Activated CD8-positive, alpha-beta T cell treated with anti-CD3 and anti-CD28 coated beads, Interleukin-2, amount 10 ng/mL, durations not matched to agents 7 days and 5 days (primary cell): Measurements from ENCODE around the gene FAM234B. TPM values are rescaled to one million over a fixed set of nuclear protein-coding genes. Genes with fewer than 3 reads are reported as not detected.
"Not testable (repeated sequence)": the region's sequence is repeated elsewhere in the genome, so short reads cannot be mapped to it uniquely, and the experiment has no call there.

Source experiments
- ATAC-seq: fragments of 150-1000 bp; cut with Tn5 transposase; one replicate; pipeline ENCODE4 v1.10.0; 2021; ENCODE audit warnings: moderate library complexity
- CTCF ChIA-PET: fragments of 350-600 bp; sonication (Branson Sonifier 250); formaldehyde crosslinking; loops from one replicate; lab custom pipeline; 2021; ENCODE audit warnings: antibody characterized with exemption; lab: Charles Lee
- POLR2A ChIA-PET: fragments of 350-600 bp; sonication (Branson Sonifier 250); formaldehyde crosslinking; loops from one replicate; lab custom pipeline; 2021; ENCODE audit warnings: antibody characterized with exemption; lab: Charles Lee
- DNase-seq: peaks from one replicate; pipeline ENCODE4 v3.0.0-alpha.2; 2020
- H3K27ac Mint-ChIP-seq: one replicate; pipeline ENCODE4 v1.8.0; 2021; ENCODE audit warnings: mild to moderate bottlenecking, mixed read lengths
- H3K27me3 Mint-ChIP-seq: one replicate; pipeline ENCODE4 v1.8.0; 2021; ENCODE audit warnings: low read depth, mixed read lengths
- H3K36me3 Mint-ChIP-seq: one replicate; pipeline ENCODE4 v1.8.0; 2021; ENCODE audit warnings: low read depth, mixed read lengths
- H3K4me1 Mint-ChIP-seq: one replicate; pipeline ENCODE4 v1.8.0; 2021; ENCODE audit warnings: low read depth, mixed read lengths
- H3K4me3 Mint-ChIP-seq: one replicate; pipeline ENCODE4 v1.8.0; 2021; ENCODE audit warnings: mild to moderate bottlenecking, mixed read lengths
- H3K9me3 Mint-ChIP-seq: one replicate; pipeline ENCODE4 v1.8.0; 2022; ENCODE audit warnings: mixed read lengths; ENCODE audit not compliant: insufficient read depth
- total RNA-seq, 2 experiments: library from RNA; stranded (reverse); gene quantifications; one replicate each; pipeline ENCODE4 v1.2.3, GENCODE V29; 2021

FAM234B gene
- total RNA-seq, 2 experiments from 2014 or later: 4.2 to 4.3 TPM

GRCh38 chr12:13041224-13041623, 3.0 kb upstream of the FAM234B start:
- ATAC-seq (no peak), DNase-seq (no peak)
- no peaks in the 10 kb centered on the region for H3K36me3 Mint-ChIP-seq
- H3K27ac Mint-ChIP-seq: no peak overlapping the region
- CTCF ChIA-PET: no interaction called here
- POLR2A ChIA-PET: no interaction called here
- H3K4me1 Mint-ChIP-seq: peaks cover 13% of the 10 kb centered on the region
- no peaks in the 10 kb centered on the region for H3K9me3 Mint-ChIP-seq
- peaks cover 20% of the 10 kb centered on the region for H3K27me3 Mint-ChIP-seq
- H3K4me3 Mint-ChIP-seq: no peak overlapping the region

GRCh38 chr12:13042666-13043230, 1.4 kb upstream of the FAM234B start:
- no peak overlapping the region for H3K27ac Mint-ChIP-seq
- CTCF ChIA-PET: interaction anchor here (1.2 to 3.8 kb wide), 3 partner anchors 46 to 170 kb away, joined by 3 to 36 read pairs (median 4); no protein-coding TSS in a partner anchor
- peaks cover 13% of the 10 kb centered on the region for H3K4me1 Mint-ChIP-seq
- ATAC-seq (no peak), DNase-seq (no peak)
- H3K36me3 Mint-ChIP-seq: no peaks in the 10 kb centered on the region
- POLR2A ChIA-PET: no interaction called here
- peaks cover 20% of the 10 kb centered on the region for H3K27me3 Mint-ChIP-seq
- H3K4me3 Mint-ChIP-seq: no peak overlapping the region
- no peaks in the 10 kb centered on the region for H3K9me3 Mint-ChIP-seq

- Mint-ChIP-seq H3K27ac (no peak overlapping the region), H3K4me1 (peaks cover 13% of the 10 kb centered on the region), H3K27me3 (peaks cover 20% of the 10 kb centered on the region), H3K36me3 (no peaks in the 10 kb centered on the region), H3K9me3 (no peaks in the 10 kb centered on the region), H3K4me3 (peak overlapping the region; percentile 78)
- DNase-seq (no peak), ATAC-seq (no peak)
- ChIA-PET CTCF (interaction anchor here (1.3 to 3.8 kb wide), 3 partner anchors 129 to 168 kb away, joined by 5 to 36 read pairs (median 8); partner anchors contain the start of gene EMP1), POLR2A (interaction anchor here (1.7 kb wide), 1 partner anchor 58 kb away, joined by 6 read pairs; no protein-coding TSS in a partner anchor)
These were observed 722 bp downstream of the FAM234B start for GRCh38 chr12:13044906-13045299.

- Mint-ChIP-seq H3K36me3 (no peaks in the 10 kb centered on the region), H3K27ac (no peak overlapping the region), H3K27me3 (peaks cover 18% of the 10 kb centered on the region), H3K9me3 (no peaks in the 10 kb centered on the region), H3K4me3 (peak overlapping the region; percentile 78), H3K4me1 (peaks cover 13% of the 10 kb centered on the region)
- ChIA-PET POLR2A (interaction anchor here (1.7 kb wide), 1 partner anchor 57 kb away, joined by 6 read pairs; no protein-coding TSS in a partner anchor), CTCF (interaction anchor here (0.8 to 3.8 kb wide), 3 partner anchors 150 to 210 kb away, joined by 3 to 36 read pairs (median 5); partner anchors contain the start of gene EMP1)
- no peak for DNase-seq
- no peak for ATAC-seq
These were observed 1.6 kb downstream of the FAM234B start for GRCh38 chr12:13045816-13046215.

- ChIA-PET CTCF (interaction anchor here (1.0 to 1.4 kb wide), 2 partner anchors 131 to 209 kb away, joined by 3 to 4 read pairs; no protein-coding TSS in a partner anchor), POLR2A (no interaction called here)
- ATAC-seq (no peak), DNase-seq (no peak)
- Mint-ChIP-seq H3K4me3 (no peak overlapping the region), H3K27me3 (peaks cover 11% of the 10 kb centered on the region), H3K27ac (no peak overlapping the region), H3K36me3 (no peaks in the 10 kb centered on the region), H3K9me3 (no peaks in the 10 kb centered on the region), H3K4me1 (peaks cover 13% of the 10 kb centered on the region)
These were observed 2.8 kb downstream of the FAM234B start for GRCh38 chr12:13046964-13047363.

- DNase-seq (no peak), ATAC-seq (no peak)
- no peaks in the 10 kb centered on the region for H3K36me3 Mint-ChIP-seq
- no peak overlapping the region for H3K27ac Mint-ChIP-seq
- ChIA-PET CTCF (no interaction called here), POLR2A (no interaction called here)
- H3K4me3 Mint-ChIP-seq: no peak overlapping the region
- H3K4me1 Mint-ChIP-seq: peaks cover 7% of the 10 kb centered on the region
- no peaks in the 10 kb centered on the region for H3K27me3 Mint-ChIP-seq
- H3K9me3 Mint-ChIP-seq: peaks cover 10% of the 10 kb centered on the region
These were observed 5.6 kb downstream of the FAM234B start for GRCh38 chr12:13049816-13050215.

GRCh38 chr12:13052421-13052820, 8.2 kb downstream of the FAM234B start:
- POLR2A ChIA-PET: interaction anchor here (1.1 kb wide), 1 partner anchor 12 kb away, joined by 3 read pairs; no protein-coding TSS in a partner anchor
- CTCF ChIA-PET: interaction anchor here (1.0 kb wide), 1 partner anchor 160 kb away, joined by 3 read pairs; no protein-coding TSS in a partner anchor
- H3K36me3 Mint-ChIP-seq: no peaks in the 10 kb centered on the region
- H3K27ac Mint-ChIP-seq: no peak overlapping the region
- no peak for DNase-seq
- no peaks in the 10 kb centered on the region for H3K27me3 Mint-ChIP-seq
- H3K9me3 Mint-ChIP-seq: peaks cover 10% of the 10 kb centered on the region
- peaks cover 2% of the 10 kb centered on the region for H3K4me1 Mint-ChIP-seq
- no peak for ATAC-seq
- no peak overlapping the region for H3K4me3 Mint-ChIP-seq

- DNase-seq, ATAC-seq, H3K27me3 Mint-ChIP-seq, H3K9me3 Mint-ChIP-seq, H3K36me3 Mint-ChIP-seq, H3K27ac Mint-ChIP-seq, CTCF ChIA-PET, POLR2A ChIA-PET, H3K4me3 Mint-ChIP-seq, H3K4me1 Mint-ChIP-seq: not testable (repeated sequence)
These were observed 9.4 kb downstream of the FAM234B start for GRCh38 chr12:13053617-13054016.

GRCh38 chr12:13060581-13060980, 16.4 kb downstream of the FAM234B start:
- H3K4me1 Mint-ChIP-seq: peaks cover 2% of the 10 kb centered on the region
- no peaks in the 10 kb centered on the region for H3K27me3 Mint-ChIP-seq
- no peaks in the 10 kb centered on the region for H3K9me3 Mint-ChIP-seq
- ChIA-PET POLR2A (no interaction called here), CTCF (no interaction called here)
- H3K4me3 Mint-ChIP-seq: no peak overlapping the region
- no peak for DNase-seq
- no peak for ATAC-seq
- no peak overlapping the region for H3K27ac Mint-ChIP-seq
- H3K36me3 Mint-ChIP-seq: no peaks in the 10 kb centered on the region

- H3K27ac Mint-ChIP-seq: no peak overlapping the region
- H3K27me3 Mint-ChIP-seq: no peaks in the 10 kb centered on the region
- H3K4me1 Mint-ChIP-seq: peaks cover under 1% of the 10 kb centered on the region
- ATAC-seq: no peak
- no peaks in the 10 kb centered on the region for H3K36me3 Mint-ChIP-seq
- no peaks in the 10 kb centered on the region for H3K9me3 Mint-ChIP-seq
- ChIA-PET POLR2A (no interaction called here), CTCF (no interaction called here)
- no peak for DNase-seq
- H3K4me3 Mint-ChIP-seq: no peak overlapping the region
These were observed 17.2 kb downstream of the FAM234B start for GRCh38 chr12:13061377-13061776.

GRCh38 chr12:13062669-13063068, 18.5 kb downstream of the FAM234B start:
- Mint-ChIP-seq H3K27ac (no peak overlapping the region), H3K27me3 (no peaks in the 10 kb centered on the region), H3K4me1 (peaks cover 8% of the 10 kb centered on the region), H3K9me3 (no peaks in the 10 kb centered on the region), H3K36me3 (no peaks in the 10 kb centered on the region), H3K4me3 (no peak overlapping the region)
- ChIA-PET POLR2A (no interaction called here), CTCF (interaction anchor here (2.2 kb wide), 1 partner anchor 149 kb away, joined by 10 read pairs; no protein-coding TSS in a partner anchor)
- ATAC-seq: no peak
- DNase-seq: no peak

- H3K4me1 Mint-ChIP-seq: peaks cover 8% of the 10 kb centered on the region
- DNase-seq: no peak
These were observed 21.8 kb downstream of the FAM234B start for GRCh38 chr12:13066014-13066413.

More at GRCh38 chr12:13066014-13066413, 21.8 kb downstream of the FAM234B start:
- Mint-ChIP-seq H3K27ac (no peak overlapping the region), H3K27me3 (no peaks in the 10 kb centered on the region), H3K4me3 (no peak overlapping the region), H3K9me3 (no peaks in the 10 kb centered on the region), H3K36me3 (peaks cover 3% of the 10 kb centered on the region)
- no peak for ATAC-seq
- POLR2A ChIA-PET: no interaction called here
- CTCF ChIA-PET: interaction anchor here (1.2 to 2.6 kb wide), 2 partner anchors 14 to 146 kb away, joined by 3 to 7 read pairs; no protein-coding TSS in a partner anchor
